Measurements from ENCODE around the gene LRPAP1.

The LRPAP1 gene

GRCh38 chr4:3481113-3481531, 51.1 kb downstream of the LRPAP1 start:
- TF ChIP-seq MAX (IDR thresholded peaks at IDR 0.05; ENCODE audit: low read depth, low read length), result no peak
- TF ChIP-seq CTCF (IDR thresholded peaks at IDR 0.05; ENCODE audit: low read depth, low read length), result no peak
- TF ChIP-seq MYC (IDR thresholded peaks at IDR 0.05; ENCODE audit: low read depth, low read length), result no peak
- TF ChIP-seq POLR2A (IDR thresholded peaks at IDR 0.05; ENCODE audit: extremely low read depth, insufficient read length), result no peak
- no peak overlapping the region for H3K4me3 ChIP-seq (ENCODE audit: low read depth, low read length)
- DNase-seq (ENCODE audit: low read depth), result no peak

GRCh38 chr4:3480528-3481112, 51.6 kb downstream of the LRPAP1 start:
- DNase-seq (ENCODE audit: low read depth), result peak; percentile 92
- no peak overlapping the region for H3K4me3 ChIP-seq (ENCODE audit: low read depth, low read length)
- TF ChIP-seq POLR2A (IDR thresholded peaks at IDR 0.05; ENCODE audit: extremely low read depth, insufficient read length), result no peak
- 0 out of 2 replicates have a peak, but pooled peaks have one; percentile 19 for TF ChIP-seq MAX (IDR thresholded peaks at IDR 0.05; ENCODE audit: low read depth, low read length)
- no peak for TF ChIP-seq MYC (IDR thresholded peaks at IDR 0.05; ENCODE audit: low read depth, low read length)
- TF ChIP-seq CTCF (IDR thresholded peaks at IDR 0.05; ENCODE audit: low read depth, low read length), result peak; percentile 100

GRCh38 chr4:3479358-3480101, 52.7 kb downstream of the LRPAP1 start:
- H3K4me3 ChIP-seq (ENCODE audit: low read depth, low read length), result no peak overlapping the region
- DNase-seq (ENCODE audit: low read depth), result no peak
- TF ChIP-seq MAX (IDR thresholded peaks at IDR 0.05; ENCODE audit: low read depth, low read length), result no peak
- TF ChIP-seq MYC (IDR thresholded peaks at IDR 0.05; ENCODE audit: low read depth, low read length), result no peak
- TF ChIP-seq POLR2A (IDR thresholded peaks at IDR 0.05; ENCODE audit: extremely low read depth, insufficient read length), result no peak
- TF ChIP-seq CTCF (IDR thresholded peaks at IDR 0.05; ENCODE audit: low read depth, low read length), result no peak

GRCh38 chr4:3478446-3479357, 53.5 kb downstream of the LRPAP1 start:
- H3K4me3 ChIP-seq (ENCODE audit: low read depth, low read length), result no peak overlapping the region
- TF ChIP-seq CTCF (IDR thresholded peaks at IDR 0.05; ENCODE audit: low read depth, low read length), result no peak
- TF ChIP-seq MAX (IDR thresholded peaks at IDR 0.05; ENCODE audit: low read depth, low read length), result no peak
- TF ChIP-seq POLR2A (IDR thresholded peaks at IDR 0.05; ENCODE audit: extremely low read depth, insufficient read length), result no peak
- TF ChIP-seq MYC (IDR thresholded peaks at IDR 0.05; ENCODE audit: low read depth, low read length), result no peak
- DNase-seq (ENCODE audit: low read depth), result no peak

- TF ChIP-seq MAX (IDR thresholded peaks at IDR 0.05; ENCODE audit: low read depth, low read length) (no peak), POLR2A (IDR thresholded peaks at IDR 0.05; ENCODE audit: extremely low read depth, insufficient read length) (no peak), CTCF (IDR thresholded peaks at IDR 0.05; ENCODE audit: low read depth, low read length) (no peak)
Measured at GRCh38 chr4:3477750-3478430, 54.3 kb downstream of the LRPAP1 start.

More at GRCh38 chr4:3477750-3478430, 54.3 kb downstream of the LRPAP1 start:
- DNase-seq (ENCODE audit: low read depth), result no peak
- no peak overlapping the region for H3K4me3 ChIP-seq (ENCODE audit: low read depth, low read length)

Measured in NB4 (cell line).